SK-N-SH (cell line): ENCODE measurements around the gene ETDC. TPM values are rescaled to one million over a fixed set of nuclear protein-coding genes. Genes with fewer than 3 reads are reported as not detected.

Experiments
- CTCF ChIA-PET: fragments of 300-600, 350-600 bp; formaldehyde crosslinking; extraction: SDS; loops from one replicate; lab custom pipeline; 2021; lab: Yijun Ruan, JAX
- POLR2A ChIA-PET: fragments of 350-600 bp; sonication (Branson Sonifier 250); formaldehyde crosslinking; extraction: SDS; loops from one replicate; lab custom pipeline; 2020; ENCODE audit warnings: antibody characterized with exemption, inconsistent platforms; lab: Yijun Ruan, JAX
- DNase-seq: peaks from one replicate; pipeline ENCODE4 v3.0.0; 2012
- H2AFZ ChIP-seq: fragments of 200-600 bp; sonication (generic); 2 replicates; pipeline ENCODE4 v1.8.1; 2016; ENCODE audit warnings: antibody characterized with exemption, mild to moderate bottlenecking, low read depth
- H3F3A ChIP-seq: fragments of 200-600 bp; sonication (generic); replicated peaks from 2 replicates; pipeline ENCODE3; 2016; ENCODE audit warnings: antibody characterized with exemption, mild to moderate bottlenecking; ENCODE audit not compliant: insufficient read depth
- H3K27ac ChIP-seq, 2 experiments: fragments of 200-500 bp in 1 of 2; fragments of 200-600 bp in 1 of 2; sonication (Bioruptor generic) in 1 of 2; sonication (generic), shearing (Covaris generic) in 1 of 2; 2 replicates each; pipeline versions ENCODE4 v1.5.1 to v1.6.1; 2014 to 2016; ENCODE audit warnings: low read depth in 2 of 2, inconsistent platforms in 1 of 2, low read length in 1 of 2, mild to moderate bottlenecking in 1 of 2, mixed read lengths in 1 of 2
- H3K27me3 ChIP-seq: fragments of 200-600 bp; sonication (generic), shearing (Covaris generic); 2 replicates; pipeline ENCODE4 v1.6.1; 2016; ENCODE audit warnings: mixed run types; ENCODE audit not compliant: insufficient read depth
- H3K36me3 ChIP-seq, 2 experiments: fragments of 200-500 bp in 1 of 2; fragments of 200-600 bp in 1 of 2; sonication (Bioruptor generic) in 1 of 2; sonication (generic) in 1 of 2; replicated peaks in 1 of 2; 2 replicates each; pipeline versions ENCODE3 to v1.5.1; 2014 to 2016; ENCODE audit warnings: low read length in 1 of 2, mild to moderate bottlenecking in 1 of 2; ENCODE audit not compliant: insufficient read depth in 2 of 2, control insufficient read depth in 1 of 2
- H3K4me1 ChIP-seq, 2 experiments: fragments of 200-500 bp in 1 of 2; fragments of 200-600 bp in 1 of 2; sonication (Bioruptor generic) in 1 of 2; sonication (generic), shearing (Covaris generic) in 1 of 2; 2 replicates each; pipeline versions ENCODE4 v1.5.1 to v1.6.1; 2014 to 2016; ENCODE audit warnings: low read depth in 1 of 2, low read length in 1 of 2, mixed run types in 1 of 2; ENCODE audit not compliant: insufficient read depth in 2 of 2, control insufficient read depth in 1 of 2
- H3K4me2 ChIP-seq: fragments of 200-600 bp; sonication (generic), shearing (Covaris generic); 2 replicates; pipeline ENCODE4 v1.6.1; 2017; ENCODE audit warnings: mixed run types
- H3K4me3 ChIP-seq, 2 experiments: fragments of 200-500 bp in 1 of 2; fragments of 200-600 bp in 1 of 2; sonication (Bioruptor generic) in 1 of 2; sonication (generic), shearing (Covaris generic) in 1 of 2; 2 replicates each; pipeline versions ENCODE4 v1.5.1 to v1.8.1; 2014 to 2016; ENCODE audit warnings: low read depth in 2 of 2, inconsistent platforms in 1 of 2, low read length in 1 of 2, mild to moderate bottlenecking in 1 of 2, mixed read lengths in 1 of 2, moderate library complexity in 1 of 2
- H3K79me2 ChIP-seq: fragments of 200-600 bp; sonication (generic); 2 replicates; pipeline ENCODE4 v1.8.1; 2017; ENCODE audit warnings: mild to moderate bottlenecking; ENCODE audit not compliant: insufficient read depth
- H3K9ac ChIP-seq: fragments of 200-600 bp; sonication (generic); 2 replicates; pipeline ENCODE4 v1.6.1; 2017; ENCODE audit warnings: mixed run types
- H3K9me2 ChIP-seq: fragments of 200-600 bp; sonication (generic); 2 replicates; pipeline ENCODE4 v1.6.1; 2017; ENCODE audit warnings: mixed run types
- H3K9me3 ChIP-seq: fragments of 200-600 bp; sonication (generic); 2 replicates; pipeline ENCODE4 v1.6.1; 2017; ENCODE audit warnings: mixed run types, mild to moderate bottlenecking, moderate library complexity
- H4K20me1 ChIP-seq: fragments of 200-600 bp; sonication (generic); 2 replicates; pipeline ENCODE4 v1.6.1; 2017; ENCODE audit warnings: mild to moderate bottlenecking, mixed run types; ENCODE audit not compliant: insufficient read depth
- FOXJ3 ChIP-seq: sonication (generic); formaldehyde crosslinking; IDR thresholded peaks from 2 replicates; pipeline ENCODE4 v1.5.1; 2020; ENCODE audit warnings: mild to moderate bottlenecking, missing genetic modification reagents
- GABPA ChIP-seq: IDR thresholded peaks from 2 replicates; pipeline ENCODE4 v1.4.0; 2012; ENCODE audit warnings: low read depth, mild to moderate bottlenecking
- MEF2A ChIP-seq: IDR thresholded peaks from 2 replicates; pipeline ENCODE4 v1.4.0; 2012; ENCODE audit warnings: low read depth, borderline replicate concordance
- NFIC ChIP-seq: IDR thresholded peaks from 2 replicates; pipeline ENCODE4 v1.4.0; 2012; ENCODE audit warnings: borderline replicate concordance
- TCF12 ChIP-seq: IDR thresholded peaks from 2 replicates; pipeline ENCODE4 v1.4.0; 2012
- USF2 ChIP-seq: fragments of 150-350 bp; IDR thresholded peaks from 2 replicates; pipeline ENCODE4 v1.6.1; 2017; ENCODE audit warnings: antibody characterized with exemption, low read length, low read depth, borderline replicate concordance
- YY1 ChIP-seq: IDR thresholded peaks from 2 replicates; pipeline ENCODE4 v1.4.0; 2012; ENCODE audit warnings: low read depth, mild to moderate bottlenecking
- WGBS: methylation state at CpG from one replicate; pipeline ENCODE4 v1.1.6; 2017; ENCODE audit warnings: low lambda C conversion rate; 5-methylcytosine and 5-hydroxymethylcytosine counted together
- polyA plus RNA-seq, 3 experiments: library from polyadenylated mRNA; depleted of rRNA; stranded (reverse); fragments of >200 nt; gene quantifications; 2 replicates each; pipeline ENCODE4 v1.2.3, GENCODE V29; 2012
- TF ChIP-seq, protein P1 (sequence below): fragments of 200-600 bp; sonication (generic); IDR thresholded peaks from 2 replicates; pipeline ENCODE4 v1.6.1; 2017; ENCODE audit warnings: antibody characterized with exemption, mild to moderate bottlenecking, moderate library complexity
- TF ChIP-seq, protein P2 (sequence below): IDR thresholded peaks from 2 replicates; pipeline ENCODE4; 2012

Gene ETDC
- polyA plus RNA-seq, 1 of the 3 experiments (the other 2 are of a cell fraction): not detected

DNA sequence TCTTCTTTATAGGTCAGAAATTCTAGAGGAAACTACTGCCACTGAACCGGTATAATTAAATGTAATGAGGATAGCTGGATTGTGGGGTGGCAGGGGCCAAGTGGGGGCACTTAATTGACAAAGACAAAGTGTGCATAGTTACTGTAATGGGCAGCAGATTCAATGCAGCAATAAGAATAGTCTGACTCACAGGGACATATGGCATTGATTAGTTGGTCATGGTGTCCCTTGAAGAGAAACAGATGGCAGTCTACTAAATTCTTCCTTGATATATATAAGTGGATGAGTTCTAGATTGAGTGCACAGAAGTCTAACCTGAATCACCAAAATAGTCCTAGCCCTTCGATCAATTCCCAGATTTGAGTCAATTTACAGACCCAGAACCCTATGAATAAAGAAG is 31.6 kb downstream of the ETDC start (continued):
- TF ChIP-seq MEF2A (no peak), NFIC (0 out of 2 replicates have a peak, but pooled peaks have one; percentile 6), TCF12 (peak; percentile 98), USF2 (no peak), FOXJ3 (CRISPR knock-in tag) (no peak), YY1 (no peak)
- TF ChIP-seq, protein P1, sequence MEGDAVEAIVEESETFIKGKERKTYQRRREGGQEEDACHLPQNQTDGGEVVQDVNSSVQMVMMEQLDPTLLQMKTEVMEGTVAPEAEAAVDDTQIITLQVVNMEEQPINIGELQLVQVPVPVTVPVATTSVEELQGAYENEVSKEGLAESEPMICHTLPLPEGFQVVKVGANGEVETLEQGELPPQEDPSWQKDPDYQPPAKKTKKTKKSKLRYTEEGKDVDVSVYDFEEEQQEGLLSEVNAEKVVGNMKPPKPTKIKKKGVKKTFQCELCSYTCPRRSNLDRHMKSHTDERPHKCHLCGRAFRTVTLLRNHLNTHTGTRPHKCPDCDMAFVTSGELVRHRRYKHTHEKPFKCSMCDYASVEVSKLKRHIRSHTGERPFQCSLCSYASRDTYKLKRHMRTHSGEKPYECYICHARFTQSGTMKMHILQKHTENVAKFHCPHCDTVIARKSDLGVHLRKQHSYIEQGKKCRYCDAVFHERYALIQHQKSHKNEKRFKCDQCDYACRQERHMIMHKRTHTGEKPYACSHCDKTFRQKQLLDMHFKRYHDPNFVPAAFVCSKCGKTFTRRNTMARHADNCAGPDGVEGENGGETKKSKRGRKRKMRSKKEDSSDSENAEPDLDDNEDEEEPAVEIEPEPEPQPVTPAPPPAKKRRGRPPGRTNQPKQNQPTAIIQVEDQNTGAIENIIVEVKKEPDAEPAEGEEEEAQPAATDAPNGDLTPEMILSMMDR: no peak

DNA sequence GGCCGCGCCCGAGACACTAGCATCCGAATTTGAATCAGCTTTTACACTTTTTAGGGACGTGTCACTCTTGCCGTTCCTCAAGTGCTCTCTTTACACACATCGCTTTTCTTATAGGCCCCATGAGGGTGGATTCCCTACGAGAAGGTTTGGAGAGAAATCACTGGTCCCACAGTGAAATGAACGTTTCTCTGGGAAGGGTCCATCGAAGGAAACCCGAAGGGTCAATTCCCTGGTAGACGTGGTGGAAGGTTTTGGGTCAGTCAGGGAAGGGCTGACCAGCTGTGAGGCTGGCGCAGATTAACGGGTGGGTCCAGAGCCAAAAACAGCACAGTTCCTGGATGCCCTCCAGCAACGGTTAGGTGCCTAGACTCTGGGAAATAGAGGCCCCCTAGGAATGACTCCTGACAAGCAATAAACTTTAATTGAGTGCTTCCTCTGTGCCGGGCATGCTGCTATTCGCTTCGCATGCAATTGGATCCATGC is 35.9 kb downstream of the ETDC start:
- peak overlapping the region; percentile 80 for H3K9ac ChIP-seq
- POLR2A ChIA-PET: no interaction called here
- H3K9me2 ChIP-seq: no peaks in the 10 kb centered on the region
- peaks cover 11% of the 10 kb centered on the region; the same call in 1 of the 2 replicates for H3K79me2 ChIP-seq
- H4K20me1 ChIP-seq: peaks cover 14% of the 10 kb centered on the region
- H3K27ac ChIP-seq: peak overlapping the region in 1 of 2 experiments; percentile 61; a peak in 3 of 4 replicates
- peaks cover 0 to 13% of the 10 kb centered on the region in 2 experiments for H3K36me3 ChIP-seq
- WGBS: 16% methylated on average over 16 of the region's 18 CpGs
- peak overlapping the region; percentile 79 for H3K4me2 ChIP-seq
- peak overlapping the region; percentile 52; the same call in 1 of the 2 replicates for H2AFZ ChIP-seq
- H3K4me3 ChIP-seq: peak overlapping the region; percentile 69 to 72
- TF ChIP-seq, protein P2, sequence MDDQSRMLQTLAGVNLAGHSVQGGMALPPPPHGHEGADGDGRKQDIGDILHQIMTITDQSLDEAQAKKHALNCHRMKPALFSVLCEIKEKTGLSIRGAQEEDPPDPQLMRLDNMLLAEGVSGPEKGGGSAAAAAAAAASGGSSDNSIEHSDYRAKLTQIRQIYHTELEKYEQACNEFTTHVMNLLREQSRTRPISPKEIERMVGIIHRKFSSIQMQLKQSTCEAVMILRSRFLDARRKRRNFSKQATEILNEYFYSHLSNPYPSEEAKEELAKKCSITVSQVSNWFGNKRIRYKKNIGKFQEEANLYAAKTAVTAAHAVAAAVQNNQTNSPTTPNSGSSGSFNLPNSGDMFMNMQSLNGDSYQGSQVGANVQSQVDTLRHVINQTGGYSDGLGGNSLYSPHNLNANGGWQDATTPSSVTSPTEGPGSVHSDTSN: 0 out of 2 replicates have a peak, but pooled peaks have one; percentile 16
- TF ChIP-seq TCF12: peak; percentile 37; the same call in 1 of the 2 replicates
- peak; percentile 74 for TF ChIP-seq NFIC
- TF ChIP-seq USF2: no peak
- TF ChIP-seq GABPA: no peak
- no peaks in the 10 kb centered on the region for H3K9me3 ChIP-seq
- CTCF ChIA-PET: interaction anchor here (1.1 kb wide), 1 partner anchor 47 kb away, joined by 3 read pairs; no protein-coding TSS in a partner anchor
- H3F3A ChIP-seq: no peaks in the 10 kb centered on the region
- peak; percentile 30 for DNase-seq
- no peaks in the 10 kb centered on the region for H3K27me3 ChIP-seq
- H3K4me1 ChIP-seq: peaks cover 7 to 21% of the 10 kb centered on the region in 2 experiments; a peak in 2 of 4 replicates
